ENCODE data around the gene DEPDC5. TPM values are rescaled to one million over a fixed set of nuclear protein-coding genes. Genes with fewer than 3 reads are reported as not detected.

Gene DEPDC5
- total RNA-seq, 6 experiments from 2014 or later: 9.7 to 14.3 (median 12.5) TPM

DNA sequence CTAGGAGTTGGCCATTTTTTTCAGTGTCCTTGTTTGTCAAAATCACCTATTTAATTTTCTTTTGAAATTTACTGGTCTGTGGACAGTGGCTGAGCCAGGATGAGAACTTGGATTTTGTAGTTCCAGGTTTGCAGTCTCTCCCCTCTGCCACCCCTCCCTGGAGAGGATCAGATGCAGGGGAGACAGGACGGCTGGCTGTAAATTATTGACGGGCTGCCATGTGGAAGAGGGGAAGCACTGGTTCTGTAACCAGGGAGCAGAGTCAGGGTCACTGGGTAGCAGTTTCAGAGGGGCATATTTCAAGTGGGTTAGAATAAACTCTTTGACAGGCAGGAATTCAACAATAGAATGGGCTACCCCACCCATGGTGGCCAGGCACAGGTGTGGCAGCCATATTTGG lies 169.9 kb downstream of the DEPDC5 start:
- Mint-ChIP-seq H3K4me1 (ENCODE audit: low read depth) (peaks cover 11% of the 10 kb centered on the region), H3K27ac (no peak overlapping the region), H3K4me3 (no peak overlapping the region), H3K36me3 (ENCODE audit: low read depth) (no peaks in the 10 kb centered on the region; the same call in 1 of the 2 replicates), H3K27me3 (ENCODE audit: insufficient read depth) (peaks cover 4% of the 10 kb centered on the region), H3K9me3 (no peaks in the 10 kb centered on the region)
- TF ChIP-seq, protein P1, sequence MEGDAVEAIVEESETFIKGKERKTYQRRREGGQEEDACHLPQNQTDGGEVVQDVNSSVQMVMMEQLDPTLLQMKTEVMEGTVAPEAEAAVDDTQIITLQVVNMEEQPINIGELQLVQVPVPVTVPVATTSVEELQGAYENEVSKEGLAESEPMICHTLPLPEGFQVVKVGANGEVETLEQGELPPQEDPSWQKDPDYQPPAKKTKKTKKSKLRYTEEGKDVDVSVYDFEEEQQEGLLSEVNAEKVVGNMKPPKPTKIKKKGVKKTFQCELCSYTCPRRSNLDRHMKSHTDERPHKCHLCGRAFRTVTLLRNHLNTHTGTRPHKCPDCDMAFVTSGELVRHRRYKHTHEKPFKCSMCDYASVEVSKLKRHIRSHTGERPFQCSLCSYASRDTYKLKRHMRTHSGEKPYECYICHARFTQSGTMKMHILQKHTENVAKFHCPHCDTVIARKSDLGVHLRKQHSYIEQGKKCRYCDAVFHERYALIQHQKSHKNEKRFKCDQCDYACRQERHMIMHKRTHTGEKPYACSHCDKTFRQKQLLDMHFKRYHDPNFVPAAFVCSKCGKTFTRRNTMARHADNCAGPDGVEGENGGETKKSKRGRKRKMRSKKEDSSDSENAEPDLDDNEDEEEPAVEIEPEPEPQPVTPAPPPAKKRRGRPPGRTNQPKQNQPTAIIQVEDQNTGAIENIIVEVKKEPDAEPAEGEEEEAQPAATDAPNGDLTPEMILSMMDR (IDR thresholded peaks at IDR 0.05): no peak
- no peak for DNase-seq

DNA sequence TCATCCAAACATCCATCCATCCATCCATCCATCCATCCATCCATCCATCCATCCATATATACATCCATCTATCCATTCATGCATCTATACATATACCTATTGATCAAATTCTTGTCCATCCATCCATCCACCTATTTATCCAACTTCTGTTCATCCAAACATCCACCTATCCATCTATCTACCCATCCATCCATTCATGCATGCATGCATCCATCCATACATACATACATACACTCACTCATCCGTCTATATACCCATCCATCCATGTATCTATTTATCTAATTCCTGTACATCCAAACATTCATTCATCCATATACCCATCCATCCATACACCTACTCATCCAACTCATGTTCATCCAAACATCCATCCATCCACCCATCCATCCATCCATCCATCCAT lies 171.2 kb downstream of the DEPDC5 start:
- DNase-seq: no peak
- TF ChIP-seq, protein P1 (IDR thresholded peaks at IDR 0.05): no peak
- no peaks in the 10 kb centered on the region; the same call in 1 of the 2 replicates for H3K36me3 Mint-ChIP-seq (ENCODE audit: low read depth)
- no peak overlapping the region for H3K4me3 Mint-ChIP-seq
- H3K4me1 Mint-ChIP-seq (ENCODE audit: low read depth): peaks cover 11% of the 10 kb centered on the region
- no peaks in the 10 kb centered on the region for H3K9me3 Mint-ChIP-seq
- H3K27me3 Mint-ChIP-seq (ENCODE audit: insufficient read depth): peaks cover 8% of the 10 kb centered on the region
- no peak overlapping the region for H3K27ac Mint-ChIP-seq

GRCh38 chr22:31926024-31926423 lies 172.2 kb downstream of the DEPDC5 start:
- H3K27me3 Mint-ChIP-seq (ENCODE audit: insufficient read depth): peaks cover 8% of the 10 kb centered on the region
- H3K9me3 Mint-ChIP-seq: no peaks in the 10 kb centered on the region

DNA sequence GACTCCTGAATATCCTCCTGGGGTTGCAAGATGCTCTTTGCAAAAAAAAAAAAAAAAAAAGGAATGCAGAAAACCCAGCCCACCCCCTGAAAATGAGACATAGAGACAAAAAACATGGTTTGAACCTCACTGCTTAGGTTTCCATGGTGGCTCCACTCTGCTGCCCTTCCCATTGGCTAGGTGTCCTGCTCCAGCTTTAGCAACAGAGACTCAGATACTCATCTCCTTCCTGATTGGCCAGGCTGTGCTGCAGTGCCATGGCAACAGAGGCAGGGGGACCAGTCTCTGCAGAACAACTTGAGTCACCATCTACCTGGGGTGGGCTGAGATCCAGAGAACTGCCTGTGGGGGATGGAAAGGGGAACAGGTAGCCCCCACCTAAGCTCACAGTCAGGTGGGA lies 173.2 kb downstream of the DEPDC5 start:
- Mint-ChIP-seq H3K4me3 (no peak overlapping the region), H3K9me3 (no peaks in the 10 kb centered on the region), H3K36me3 (ENCODE audit: low read depth) (no peaks in the 10 kb centered on the region; the same call in 1 of the 2 replicates), H3K27me3 (ENCODE audit: insufficient read depth) (peaks cover 8% of the 10 kb centered on the region), H3K4me1 (ENCODE audit: low read depth) (peaks cover 20% of the 10 kb centered on the region), H3K27ac (no peak overlapping the region)
- DNase-seq: no peak
- TF ChIP-seq, protein P1 (IDR thresholded peaks at IDR 0.05): no peak

More at GRCh38 chr22:31926024-31926423, 172.2 kb downstream of the DEPDC5 start:
- TF ChIP-seq, protein P1 (IDR thresholded peaks at IDR 0.05): no peak
- H3K27ac Mint-ChIP-seq: no peak overlapping the region
- peaks cover 11% of the 10 kb centered on the region for H3K4me1 Mint-ChIP-seq (ENCODE audit: low read depth)
- no peak for DNase-seq
- no peak overlapping the region for H3K4me3 Mint-ChIP-seq
- H3K36me3 Mint-ChIP-seq (ENCODE audit: low read depth): no peaks in the 10 kb centered on the region; the same call in 1 of the 2 replicates

DNA sequence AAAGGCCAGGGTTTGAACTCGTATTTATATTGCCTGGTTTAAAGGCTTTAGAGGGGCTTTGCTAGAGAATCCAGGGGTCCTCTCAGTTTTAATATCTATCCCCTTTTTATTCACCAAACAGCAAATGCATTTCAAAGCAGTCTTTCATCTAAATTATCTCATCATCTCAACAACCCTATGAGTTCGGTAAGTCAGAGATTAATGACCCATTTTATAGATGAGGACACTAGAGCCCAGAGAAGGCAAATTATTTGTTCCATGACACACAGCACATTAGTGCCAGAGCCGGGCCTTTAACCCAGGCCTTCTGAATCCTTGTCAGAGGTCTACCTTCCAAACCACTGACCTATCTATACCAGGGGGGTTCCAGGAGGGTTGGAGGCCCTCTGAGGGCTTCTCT lies 173.7 kb downstream of the DEPDC5 start:
- no peaks in the 10 kb centered on the region for H3K9me3 Mint-ChIP-seq
- no peak for DNase-seq
- H3K27me3 Mint-ChIP-seq (ENCODE audit: insufficient read depth): peaks cover 8% of the 10 kb centered on the region
- no peak overlapping the region for H3K4me3 Mint-ChIP-seq
- H3K4me1 Mint-ChIP-seq (ENCODE audit: low read depth): peaks cover 20% of the 10 kb centered on the region
- H3K36me3 Mint-ChIP-seq (ENCODE audit: low read depth): no peaks in the 10 kb centered on the region; the same call in 1 of the 2 replicates
- TF ChIP-seq, protein P1 (IDR thresholded peaks at IDR 0.05): no peak
- no peak overlapping the region for H3K27ac Mint-ChIP-seq
